ENCODE results near the gene SNX2. TPM values are rescaled to one million over a fixed set of nuclear protein-coding genes. Genes with fewer than 3 reads are reported as not detected.

SNX2 gene
- total RNA-seq, 1 donor from 2014 or later: 53.2 TPM

GRCh38 chr5:122788371-122788770, 13.5 kb downstream of the SNX2 start:
- H3K27me3 Mint-ChIP-seq (ENCODE audit: unreplicated experiment): no peaks in the 10 kb centered on the region
- H3K27ac Mint-ChIP-seq (ENCODE audit: unreplicated experiment): no peak overlapping the region
- TF ChIP-seq, protein P1, sequence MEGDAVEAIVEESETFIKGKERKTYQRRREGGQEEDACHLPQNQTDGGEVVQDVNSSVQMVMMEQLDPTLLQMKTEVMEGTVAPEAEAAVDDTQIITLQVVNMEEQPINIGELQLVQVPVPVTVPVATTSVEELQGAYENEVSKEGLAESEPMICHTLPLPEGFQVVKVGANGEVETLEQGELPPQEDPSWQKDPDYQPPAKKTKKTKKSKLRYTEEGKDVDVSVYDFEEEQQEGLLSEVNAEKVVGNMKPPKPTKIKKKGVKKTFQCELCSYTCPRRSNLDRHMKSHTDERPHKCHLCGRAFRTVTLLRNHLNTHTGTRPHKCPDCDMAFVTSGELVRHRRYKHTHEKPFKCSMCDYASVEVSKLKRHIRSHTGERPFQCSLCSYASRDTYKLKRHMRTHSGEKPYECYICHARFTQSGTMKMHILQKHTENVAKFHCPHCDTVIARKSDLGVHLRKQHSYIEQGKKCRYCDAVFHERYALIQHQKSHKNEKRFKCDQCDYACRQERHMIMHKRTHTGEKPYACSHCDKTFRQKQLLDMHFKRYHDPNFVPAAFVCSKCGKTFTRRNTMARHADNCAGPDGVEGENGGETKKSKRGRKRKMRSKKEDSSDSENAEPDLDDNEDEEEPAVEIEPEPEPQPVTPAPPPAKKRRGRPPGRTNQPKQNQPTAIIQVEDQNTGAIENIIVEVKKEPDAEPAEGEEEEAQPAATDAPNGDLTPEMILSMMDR (IDR thresholded peaks at IDR 0.05): no peak
- peaks cover 24% of the 10 kb centered on the region for H3K9me3 Mint-ChIP-seq (ENCODE audit: unreplicated experiment)
- H3K4me3 Mint-ChIP-seq (ENCODE audit: unreplicated experiment): no peak overlapping the region
- peaks cover 5% of the 10 kb centered on the region for H3K4me1 Mint-ChIP-seq (ENCODE audit: unreplicated experiment)
- peaks cover 32% of the 10 kb centered on the region for H3K36me3 Mint-ChIP-seq (ENCODE audit: unreplicated experiment)
- DNase-seq (ENCODE audit: extremely low spot score, unreplicated experiment): no peak

GRCh38 chr5:122788996-122789395, 14.1 kb downstream of the SNX2 start:
- TF ChIP-seq, protein P1 (IDR thresholded peaks at IDR 0.05): no peak
- H3K27me3 Mint-ChIP-seq (ENCODE audit: unreplicated experiment): no peaks in the 10 kb centered on the region
- no peak overlapping the region for H3K4me3 Mint-ChIP-seq (ENCODE audit: unreplicated experiment)
- H3K9me3 Mint-ChIP-seq (ENCODE audit: unreplicated experiment): peaks cover 24% of the 10 kb centered on the region
- H3K36me3 Mint-ChIP-seq (ENCODE audit: unreplicated experiment): peaks cover 32% of the 10 kb centered on the region
- H3K4me1 Mint-ChIP-seq (ENCODE audit: unreplicated experiment): peaks cover 4% of the 10 kb centered on the region
- H3K27ac Mint-ChIP-seq (ENCODE audit: unreplicated experiment): no peak overlapping the region
- no peak for DNase-seq (ENCODE audit: extremely low spot score, unreplicated experiment)

DNA sequence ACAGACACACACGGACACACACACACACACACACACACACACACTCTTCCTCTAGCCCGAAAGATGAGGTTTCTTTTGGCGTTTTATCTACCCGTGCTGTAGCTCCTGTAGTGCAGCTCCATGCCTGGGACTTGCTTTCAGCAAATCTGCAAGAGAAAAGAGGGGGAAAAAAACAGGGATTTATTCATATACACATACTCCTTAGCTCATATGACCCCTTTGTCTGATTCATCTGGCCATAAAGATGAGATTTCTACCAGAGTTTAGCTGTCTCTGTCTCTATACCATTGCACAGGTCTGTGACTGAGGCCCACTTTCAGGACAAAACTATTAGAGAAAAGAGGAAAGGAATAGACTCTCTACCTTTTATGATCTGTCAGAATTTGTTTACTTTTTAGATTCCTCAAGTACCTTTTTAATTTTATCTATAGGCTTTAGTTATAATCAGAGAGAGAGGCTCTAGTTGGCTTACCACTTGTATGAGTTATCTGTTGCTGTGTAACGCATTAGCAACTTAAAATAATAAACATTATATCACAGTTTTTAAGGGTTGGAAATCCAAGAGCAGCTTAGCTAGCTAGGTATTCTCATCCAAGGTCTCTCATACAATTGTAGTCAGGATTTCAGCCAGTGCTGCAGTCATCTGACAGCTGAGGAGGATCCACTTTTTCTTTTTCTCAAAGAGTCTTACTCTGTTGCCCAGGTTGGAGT, 14.7 kb downstream of the SNX2 start:
- TF ChIP-seq, protein P1 (IDR thresholded peaks at IDR 0.05): no peak
- Mint-ChIP-seq H3K9me3 (ENCODE audit: unreplicated experiment) (peaks cover 23% of the 10 kb centered on the region), H3K4me1 (ENCODE audit: unreplicated experiment) (peaks cover 3% of the 10 kb centered on the region), H3K27me3 (ENCODE audit: unreplicated experiment) (no peaks in the 10 kb centered on the region), H3K27ac (ENCODE audit: unreplicated experiment) (no peak overlapping the region), H3K4me3 (ENCODE audit: unreplicated experiment) (no peak overlapping the region), H3K36me3 (ENCODE audit: unreplicated experiment) (peaks cover 31% of the 10 kb centered on the region)
- DNase-seq (ENCODE audit: extremely low spot score, unreplicated experiment): no peak

GRCh38 chr5:122790354-122791103, 15.6 kb downstream of the SNX2 start:
- peaks cover 16% of the 10 kb centered on the region for H3K9me3 Mint-ChIP-seq (ENCODE audit: unreplicated experiment)
- H3K4me3 Mint-ChIP-seq (ENCODE audit: unreplicated experiment): no peak overlapping the region
- H3K27me3 Mint-ChIP-seq (ENCODE audit: unreplicated experiment): no peaks in the 10 kb centered on the region
- H3K4me1 Mint-ChIP-seq (ENCODE audit: unreplicated experiment): peaks cover 3% of the 10 kb centered on the region
- TF ChIP-seq, protein P1 (IDR thresholded peaks at IDR 0.05): no peak
- peaks cover 24% of the 10 kb centered on the region for H3K36me3 Mint-ChIP-seq (ENCODE audit: unreplicated experiment)
- no peak for DNase-seq (ENCODE audit: extremely low spot score, unreplicated experiment)
- no peak overlapping the region for H3K27ac Mint-ChIP-seq (ENCODE audit: unreplicated experiment)

DNA sequence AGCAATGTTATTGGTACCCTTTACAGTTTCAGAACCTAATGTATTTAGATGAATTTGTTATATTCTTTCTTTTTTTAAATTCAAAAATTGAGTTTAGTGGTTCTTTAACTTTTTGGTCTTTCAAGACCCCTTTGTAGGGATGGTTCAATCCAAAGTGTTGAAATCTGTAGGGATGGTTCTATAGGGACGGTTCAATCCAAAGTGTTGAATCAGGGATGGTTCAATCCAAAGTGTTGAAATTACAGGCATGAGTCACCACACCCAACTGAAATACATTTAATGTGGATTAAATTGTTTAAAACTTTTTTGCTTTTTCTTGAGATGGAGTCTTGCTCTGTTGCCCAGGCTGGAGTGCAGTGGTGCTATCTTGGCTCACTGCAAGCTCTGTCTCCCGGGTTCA, 30.6 kb downstream of the SNX2 start:
- no peak overlapping the region for H3K27ac Mint-ChIP-seq (ENCODE audit: unreplicated experiment)
- no peaks in the 10 kb centered on the region for H3K9me3 Mint-ChIP-seq (ENCODE audit: unreplicated experiment)
- no peaks in the 10 kb centered on the region for H3K27me3 Mint-ChIP-seq (ENCODE audit: unreplicated experiment)
- no peaks in the 10 kb centered on the region for H3K4me1 Mint-ChIP-seq (ENCODE audit: unreplicated experiment)
- TF ChIP-seq, protein P1 (IDR thresholded peaks at IDR 0.05): no peak
- no peak for DNase-seq (ENCODE audit: extremely low spot score, unreplicated experiment)
- H3K36me3 Mint-ChIP-seq (ENCODE audit: unreplicated experiment): peaks cover 52% of the 10 kb centered on the region
- H3K4me3 Mint-ChIP-seq (ENCODE audit: unreplicated experiment): no peak overlapping the region

All from osteocyte (in vitro differentiated cells).